Endothelial cell of umbilical vein (primary cell): ENCODE data around the gene NAP1L1.

Experiments used
- CTCF ChIP-seq, 2 donors: IDR thresholded peaks; 1 replicate in 1 of 2; 2 replicates in 1 of 2; pipeline ENCODE4 v1.5.1; 2011; ENCODE audit warnings: low read length in 2 of 2, mild to moderate bottlenecking in 2 of 2, moderate library complexity in 2 of 2, control low read depth in 1 of 2, inconsistent platforms in 1 of 2, low read depth in 1 of 2; ENCODE audit not compliant: insufficient read depth in 1 of 2; ENCODE audit errors: extremely low read depth in 1 of 2
- EZH2 ChIP-seq: IDR thresholded peaks from 2 replicates; pipeline ENCODE4 v1.6.1; 2012; ENCODE audit warnings: borderline replicate concordance, low read depth, mild to moderate bottlenecking, moderate library complexity, low read length, inconsistent platforms; ENCODE audit not compliant: severe bottlenecking
- FOS ChIP-seq: IDR thresholded peaks from 2 replicates; pipeline ENCODE4 v1.6.1; 2011; ENCODE audit warnings: mild to moderate bottlenecking, low read length, moderate library complexity, borderline replicate concordance; ENCODE audit not compliant: insufficient read depth
- GATA2 ChIP-seq: IDR thresholded peaks from 2 replicates; pipeline ENCODE4 v1.7.0; 2011; ENCODE audit warnings: low read depth, mild to moderate bottlenecking, moderate library complexity, mixed read lengths, low read length; ENCODE audit not compliant: insufficient read length, insufficient read depth
- JUN ChIP-seq: IDR thresholded peaks from 2 replicates; pipeline ENCODE4 v1.6.1; 2011; ENCODE audit warnings: borderline replicate concordance, low read depth; ENCODE audit not compliant: insufficient read length, insufficient read depth
- MYC ChIP-seq: IDR thresholded peaks from one replicate; pipeline ENCODE4 v1.6.1; 2011; ENCODE audit warnings: mild to moderate bottlenecking, low read depth, low read length
- POLR2A ChIP-seq: IDR thresholded peaks from 2 replicates; pipeline ENCODE4 v1.6.1; 2012; ENCODE audit warnings: low read depth, mild to moderate bottlenecking, control low read depth, low read length
- POLR2AphosphoS5 ChIP-seq: IDR thresholded peaks from 2 replicates; pipeline ENCODE4 v1.6.1; 2012; ENCODE audit warnings: low read depth, mild to moderate bottlenecking, control low read depth, low read length, moderate library complexity; ENCODE audit not compliant: insufficient read depth
- TF ChIP-seq, protein P1 (sequence below): IDR thresholded peaks from 2 replicates; pipeline ENCODE4 v1.6.1; 2011; ENCODE audit not compliant: insufficient read depth, insufficient read length

- peak; percentile 66 for TF ChIP-seq GATA2
- TF ChIP-seq CTCF (IDR thresholded peaks at IDR 0.05; ENCODE audit: extremely low read depth in 1 of 2, insufficient read depth in 1 of 2, low read depth in 1 of 2, low read length in 2 of 2), result no peak
- TF ChIP-seq POLR2AphosphoS5, result peak; percentile 58
- TF ChIP-seq EZH2, result no peak
- TF ChIP-seq, protein P1, sequence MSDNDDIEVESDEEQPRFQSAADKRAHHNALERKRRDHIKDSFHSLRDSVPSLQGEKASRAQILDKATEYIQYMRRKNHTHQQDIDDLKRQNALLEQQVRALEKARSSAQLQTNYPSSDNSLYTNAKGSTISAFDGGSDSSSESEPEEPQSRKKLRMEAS, result no peak
- no peak for TF ChIP-seq POLR2A
- no peak for TF ChIP-seq MYC
- peak; percentile 58 for TF ChIP-seq FOS
- TF ChIP-seq JUN, result no peak
Observed at GRCh38 chr12:75997658-75998057, 86.8 kb downstream of the NAP1L1 start.
